Natural killer cell (primary cell): ENCODE data around the gene ARFGEF2. TPM values are rescaled to one million over a fixed set of nuclear protein-coding genes. Genes with fewer than 3 reads are reported as not detected.
A peak's percentile ranks its signal among the peaks of the same experiment; 100 is the strongest.

Experiments
- ATAC-seq, 3 donors: fragments of 150-1000 bp in 2 of 3; fragments of 200-7000 bp in 1 of 3; cut with Tn5 transposase; 1 replicate in 1 of 3; 2 replicates in 2 of 3; pipeline ENCODE4 v1.10.0; 2021; ENCODE audit warnings: mild to moderate bottlenecking in 2 of 3, moderate library complexity in 2 of 3
- DNase-seq, 2 donors: peaks; one replicate each; pipeline versions ENCODE4 v3.0.0 to v3.0.0-alpha.2; 2013 to 2021; ENCODE audit warnings: mixed read lengths in 1 of 2
- H3K27ac ChIP-seq: one replicate; pipeline ENCODE4 v1.5.1; 2013; ENCODE audit warnings: mild to moderate bottlenecking, low read length
- H3K27me3 ChIP-seq: one replicate; pipeline ENCODE4 v1.6.1; 2013; ENCODE audit warnings: low read length; ENCODE audit not compliant: control insufficient read depth, insufficient read depth
- H3K36me3 ChIP-seq: one replicate; pipeline ENCODE4 v1.6.1; 2013; ENCODE audit warnings: low read length; ENCODE audit not compliant: control insufficient read depth, insufficient read depth
- H3K4me1 ChIP-seq: one replicate; pipeline ENCODE4 v1.6.1; 2013; ENCODE audit warnings: low read length; ENCODE audit not compliant: control insufficient read depth, insufficient read depth
- H3K4me3 ChIP-seq: one replicate; pipeline ENCODE4 v1.5.1; 2013; ENCODE audit warnings: low read length
- H3K9me3 ChIP-seq: one replicate; pipeline ENCODE4 v1.6.1; 2013; ENCODE audit warnings: low read length; ENCODE audit not compliant: control insufficient read depth, insufficient read depth
- H3K27ac Mint-ChIP-seq, 2 donors: one replicate each; pipeline ENCODE4 v1.8.0; 2022; ENCODE audit warnings: mild to moderate bottlenecking in 2 of 2, mixed read lengths in 2 of 2, moderate library complexity in 1 of 2
- H3K27me3 Mint-ChIP-seq, 2 donors: one replicate each; pipeline ENCODE4 v1.8.0; 2022; ENCODE audit warnings: low read depth in 2 of 2, mixed read lengths in 2 of 2
- H3K36me3 Mint-ChIP-seq: one replicate; pipeline ENCODE4 v1.8.0; 2022; ENCODE audit warnings: mixed read lengths
- H3K4me1 Mint-ChIP-seq, 2 donors: one replicate each; pipeline ENCODE4 v1.8.0; 2022; ENCODE audit warnings: mixed read lengths in 2 of 2
- H3K4me3 Mint-ChIP-seq: one replicate; pipeline ENCODE4 v1.8.0; 2022; ENCODE audit warnings: mild to moderate bottlenecking, moderate library complexity, mixed read lengths
- H3K9me3 Mint-ChIP-seq, 2 donors: one replicate each; pipeline ENCODE4 v1.8.0; 2022; ENCODE audit warnings: mixed read lengths in 2 of 2
- WGBS: methylation state at CpG from one replicate; pipeline ENCODE4 v1.1.7; 2013; ENCODE audit warnings: missing lambda C conversion rate; ENCODE audit not compliant: insufficient coverage; 5-methylcytosine and 5-hydroxymethylcytosine counted together
- intact Hi-C: fragments of 100-400 bp; cut with micrococcal nuclease; formaldehyde crosslinking; loops from one replicate; pipeline ENCODE4 v1.14.2; 2022
- total RNA-seq, 4 donors: library from RNA; stranded (reverse); fragments of 120-200 nt in 1 of 4; gene quantifications; one replicate each; pipeline versions ENCODE4 v1.2.3 to v1.2.4, GENCODE V29; 2013 to 2022
- TF ChIP-seq, protein P1 (sequence below): fragments of 200-600 bp; IDR thresholded peaks from one replicate; pipeline ENCODE4 v1.8.0; 2022; ENCODE audit warnings: antibody characterized with exemption

ARFGEF2 gene
- total RNA-seq, 3 donors from 2014 or later (not counting 1 experiment from before 2014, with no cell fraction given) = 22.7 to 26.9 (median 26.9) TPM

GRCh38 chr20:48904566-48905296 lies 16.8 kb upstream of the ARFGEF2 start:
- H3K4me3 ChIP-seq = no peak overlapping the region
- peak overlapping the region in 1 of 2 donors; percentile 65 for H3K27ac Mint-ChIP-seq
- peaks cover 20% of the 10 kb centered on the region for H3K4me1 ChIP-seq
- H3K27ac ChIP-seq = no peak overlapping the region
- ATAC-seq = peak; percentile 67 to 79 (median 72)
- WGBS = 42% methylated on average over 11 of the region's 11 CpGs
- no peaks in the 10 kb centered on the region for H3K36me3 ChIP-seq
- H3K36me3 Mint-ChIP-seq = no peaks in the 10 kb centered on the region
- DNase-seq = peak; percentile 60 to 82
- TF ChIP-seq, protein P1, sequence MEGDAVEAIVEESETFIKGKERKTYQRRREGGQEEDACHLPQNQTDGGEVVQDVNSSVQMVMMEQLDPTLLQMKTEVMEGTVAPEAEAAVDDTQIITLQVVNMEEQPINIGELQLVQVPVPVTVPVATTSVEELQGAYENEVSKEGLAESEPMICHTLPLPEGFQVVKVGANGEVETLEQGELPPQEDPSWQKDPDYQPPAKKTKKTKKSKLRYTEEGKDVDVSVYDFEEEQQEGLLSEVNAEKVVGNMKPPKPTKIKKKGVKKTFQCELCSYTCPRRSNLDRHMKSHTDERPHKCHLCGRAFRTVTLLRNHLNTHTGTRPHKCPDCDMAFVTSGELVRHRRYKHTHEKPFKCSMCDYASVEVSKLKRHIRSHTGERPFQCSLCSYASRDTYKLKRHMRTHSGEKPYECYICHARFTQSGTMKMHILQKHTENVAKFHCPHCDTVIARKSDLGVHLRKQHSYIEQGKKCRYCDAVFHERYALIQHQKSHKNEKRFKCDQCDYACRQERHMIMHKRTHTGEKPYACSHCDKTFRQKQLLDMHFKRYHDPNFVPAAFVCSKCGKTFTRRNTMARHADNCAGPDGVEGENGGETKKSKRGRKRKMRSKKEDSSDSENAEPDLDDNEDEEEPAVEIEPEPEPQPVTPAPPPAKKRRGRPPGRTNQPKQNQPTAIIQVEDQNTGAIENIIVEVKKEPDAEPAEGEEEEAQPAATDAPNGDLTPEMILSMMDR = peak; percentile 87
- H3K27me3 ChIP-seq = no peaks in the 10 kb centered on the region
- H3K9me3 Mint-ChIP-seq = no peaks in the 10 kb centered on the region
- peaks cover 31 to 42% of the 10 kb centered on the region in 2 donors for H3K4me1 Mint-ChIP-seq
- H3K27me3 Mint-ChIP-seq = no peaks in the 10 kb centered on the region
- no peaks in the 10 kb centered on the region for H3K9me3 ChIP-seq
- intact Hi-C loops = loop anchor here (1.0 to 5.0 kb wide), 3 partner anchors 187 to 267 kb away; no protein-coding TSS in a partner anchor
- H3K4me3 Mint-ChIP-seq = no peak overlapping the region

DNA sequence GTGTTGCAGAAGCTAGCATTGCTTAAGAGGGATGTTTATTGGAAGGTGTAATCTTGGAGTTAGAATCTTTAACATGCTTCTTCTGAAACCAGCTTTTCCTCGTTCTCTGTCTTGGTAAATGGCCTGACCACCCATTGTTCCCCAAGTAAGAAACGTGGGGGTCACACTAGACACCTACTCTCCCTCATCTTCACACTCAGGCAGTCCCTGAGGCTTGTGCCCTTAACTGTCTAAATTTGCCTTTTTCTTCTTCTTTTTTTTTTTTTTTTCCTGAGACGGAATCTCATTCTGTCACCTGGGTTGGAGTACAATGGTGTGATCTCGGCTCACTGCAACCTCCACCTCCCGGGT lies 16.2 kb upstream of the ARFGEF2 start:
- Histone ChIP-seq H3K36me3 (no peaks in the 10 kb centered on the region), H3K27ac (no peak overlapping the region), H3K9me3 (no peaks in the 10 kb centered on the region), H3K27me3 (no peaks in the 10 kb centered on the region), H3K4me1 (peaks cover 26% of the 10 kb centered on the region), H3K4me3 (no peak overlapping the region)
- ATAC-seq (no peak), DNase-seq (no peak)
- Mint-ChIP-seq H3K4me1 (peaks cover 36 to 47% of the 10 kb centered on the region in 2 donors), H3K36me3 (no peaks in the 10 kb centered on the region), H3K4me3 (no peak overlapping the region), H3K27me3 (no peaks in the 10 kb centered on the region), H3K27ac (peak overlapping the region in 1 of 2 donors; percentile 65), H3K9me3 (no peaks in the 10 kb centered on the region)
- intact Hi-C loops = loop anchor here (1.0 to 5.0 kb wide), 3 partner anchors 188 to 268 kb away; no protein-coding TSS in a partner anchor
- 79% methylated on average over 4 of the region's 5 CpGs for WGBS
- TF ChIP-seq, protein P1 = peak; percentile 15

- Histone ChIP-seq H3K27ac (no peak overlapping the region), H3K9me3 (no peaks in the 10 kb centered on the region), H3K27me3 (no peaks in the 10 kb centered on the region), H3K36me3 (no peaks in the 10 kb centered on the region), H3K4me1 (peaks cover 32% of the 10 kb centered on the region), H3K4me3 (no peak overlapping the region)
- TF ChIP-seq, protein P1 = no peak
- peak overlapping the region in 1 of 2 donors; percentile 7 for H3K27ac Mint-ChIP-seq
- ATAC-seq (no peak), DNase-seq (no peak)
- no peaks in the 10 kb centered on the region for H3K9me3 Mint-ChIP-seq
- intact Hi-C loops = loop anchor here (5.0 kb wide), 2 partner anchors 189 to 269 kb away; no protein-coding TSS in a partner anchor
- 84% methylated on average over 7 of the region's 7 CpGs for WGBS
- H3K4me3 Mint-ChIP-seq = no peak overlapping the region
- H3K4me1 Mint-ChIP-seq = peaks cover 36 to 53% of the 10 kb centered on the region in 2 donors
- H3K27me3 Mint-ChIP-seq = no peaks in the 10 kb centered on the region
- H3K36me3 Mint-ChIP-seq = no peaks in the 10 kb centered on the region
Observed at GRCh38 chr20:48906221-48906877, 15.2 kb upstream of the ARFGEF2 start.
